ENCODE results near the gene RAB38. TPM values are rescaled to one million over a fixed set of nuclear protein-coding genes. Genes with fewer than 3 reads are reported as not detected.

Gene RAB38
- total RNA-seq, 1 experiment from 2014 or later, result 0.41 TPM

GRCh38 chr11:88164320-88164719, 10.9 kb downstream of the RAB38 start:
- TF ChIP-seq CTCF (IDR thresholded peaks at IDR 0.05; ENCODE audit: insufficient read depth in 1 of 2, low read depth in 1 of 2, low read length in 1 of 2, severe bottlenecking in 1 of 2, unreplicated experiment in 1 of 2), result no peak
- BruUV-seq (replicated peaks), result no TSS peak
- H3K9me3 ChIP-seq, result no peaks in the 10 kb centered on the region
- H3K4me1 ChIP-seq, result no peaks in the 10 kb centered on the region
- no peaks in the 10 kb centered on the region for H3K4me1 Mint-ChIP-seq (ENCODE audit: low read depth, unreplicated experiment)
- no peaks in the 10 kb centered on the region for H3K36me3 Mint-ChIP-seq (ENCODE audit: insufficient read depth, unreplicated experiment)
- POLR2A ChIA-PET, result no interaction called here
- H3K27me3 ChIP-seq (replicated peaks; ENCODE audit: control insufficient read depth, insufficient read depth, low read length), result peaks cover 1% of the 10 kb centered on the region; the same call in 1 of the 2 replicates
- no peak overlapping the region for H3K27ac Mint-ChIP-seq (ENCODE audit: unreplicated experiment)
- H3K36me3 ChIP-seq (ENCODE audit: control insufficient read depth, insufficient read depth, low read length), result no peaks in the 10 kb centered on the region
- no peak overlapping the region for H3K4me3 ChIP-seq (ENCODE audit: low read depth, low read length)
- no peak overlapping the region for H3K4me3 Mint-ChIP-seq (ENCODE audit: unreplicated experiment)
- H3K9me3 Mint-ChIP-seq (ENCODE audit: unreplicated experiment), result no peaks in the 10 kb centered on the region
- peaks cover 12% of the 10 kb centered on the region for H3K27me3 Mint-ChIP-seq (ENCODE audit: insufficient read depth, unreplicated experiment)
- intact Hi-C loops (cut with micrococcal nuclease; ENCODE audit: unreplicated experiment), result loop anchor here (5.0 kb wide), 1 partner anchor 62 kb away; no protein-coding TSS in a partner anchor
- no peak for DNase-seq
- CTCF ChIA-PET, result no interaction called here

GRCh38 chr11:88158081-88158480, 17.2 kb downstream of the RAB38 start:
- Histone ChIP-seq H3K36me3 (ENCODE audit: control insufficient read depth, insufficient read depth, low read length) (no peaks in the 10 kb centered on the region), H3K4me1 (no peaks in the 10 kb centered on the region), H3K9me3 (peaks cover 12% of the 10 kb centered on the region; the same call in 1 of the 2 replicates), H3K27me3 (replicated peaks; ENCODE audit: control insufficient read depth, insufficient read depth, low read length) (no peaks in the 10 kb centered on the region), H3K4me3 (ENCODE audit: low read depth, low read length) (no peak overlapping the region)
- no peak overlapping the region for H3K4me3 Mint-ChIP-seq (ENCODE audit: unreplicated experiment)
- TF ChIP-seq CTCF (IDR thresholded peaks at IDR 0.05; ENCODE audit: insufficient read depth in 1 of 2, low read depth in 1 of 2, low read length in 1 of 2, severe bottlenecking in 1 of 2, unreplicated experiment in 1 of 2), result no peak
- DNase-seq, result no peak
- no peaks in the 10 kb centered on the region for H3K4me1 Mint-ChIP-seq (ENCODE audit: low read depth, unreplicated experiment)
- peaks cover 7% of the 10 kb centered on the region for H3K27me3 Mint-ChIP-seq (ENCODE audit: insufficient read depth, unreplicated experiment)
- no TSS peak for BruUV-seq (replicated peaks)
- no peak overlapping the region for H3K27ac Mint-ChIP-seq (ENCODE audit: unreplicated experiment)
- CTCF ChIA-PET, result no interaction called here
- POLR2A ChIA-PET, result no interaction called here
- H3K36me3 Mint-ChIP-seq (ENCODE audit: insufficient read depth, unreplicated experiment), result no peaks in the 10 kb centered on the region
- H3K9me3 Mint-ChIP-seq (ENCODE audit: unreplicated experiment), result no peaks in the 10 kb centered on the region
- intact Hi-C loops (cut with micrococcal nuclease; ENCODE audit: unreplicated experiment), result no loop called here

GRCh38 chr11:88157370-88157769, 17.9 kb downstream of the RAB38 start:
- POLR2A ChIA-PET, result no interaction called here
- CTCF ChIA-PET, result no interaction called here
- H3K9me3 ChIP-seq, result peaks cover 12% of the 10 kb centered on the region; the same call in 1 of the 2 replicates
- no peak overlapping the region for H3K4me3 ChIP-seq (ENCODE audit: low read depth, low read length)
- no peak for TF ChIP-seq CTCF (IDR thresholded peaks at IDR 0.05; ENCODE audit: insufficient read depth in 1 of 2, low read depth in 1 of 2, low read length in 1 of 2, severe bottlenecking in 1 of 2, unreplicated experiment in 1 of 2)
- H3K4me1 ChIP-seq, result no peaks in the 10 kb centered on the region
- no peak overlapping the region for H3K4me3 Mint-ChIP-seq (ENCODE audit: unreplicated experiment)
- peaks cover 2% of the 10 kb centered on the region for H3K27me3 Mint-ChIP-seq (ENCODE audit: insufficient read depth, unreplicated experiment)
- no peaks in the 10 kb centered on the region for H3K36me3 Mint-ChIP-seq (ENCODE audit: insufficient read depth, unreplicated experiment)
- BruUV-seq (replicated peaks), result no TSS peak
- H3K4me1 Mint-ChIP-seq (ENCODE audit: low read depth, unreplicated experiment), result no peaks in the 10 kb centered on the region
- no peaks in the 10 kb centered on the region for H3K9me3 Mint-ChIP-seq (ENCODE audit: unreplicated experiment)
- no peaks in the 10 kb centered on the region for H3K36me3 ChIP-seq (ENCODE audit: control insufficient read depth, insufficient read depth, low read length)
- no peak for DNase-seq
- intact Hi-C loops (cut with micrococcal nuclease; ENCODE audit: unreplicated experiment), result no loop called here
- H3K27ac Mint-ChIP-seq (ENCODE audit: unreplicated experiment), result no peak overlapping the region
- no peaks in the 10 kb centered on the region; the same call in 1 of the 2 replicates for H3K27me3 ChIP-seq (replicated peaks; ENCODE audit: control insufficient read depth, insufficient read depth, low read length)

Measured in Caco-2 (cell line).